Ammon's horn (tissue), 1 donor: ENCODE data around the gene DIP2A.

ENCODE experiments used
- DNase-seq: peaks from one replicate; pipeline ENCODE4 v3.0.0-alpha.2; 2016; ENCODE audit warnings: low spot score

Gene DIP2A

GRCh38 chr21:46527801-46528200 is 69.1 kb downstream of the DIP2A start:
- DNase-seq, result no peak

- no peak for DNase-seq
Measured at GRCh38 chr21:46532080-46532479, 73.4 kb downstream of the DIP2A start.

GRCh38 chr21:46537026-46537425 is 78.3 kb downstream of the DIP2A start:
- no peak for DNase-seq

GRCh38 chr21:46538262-46538661 is 79.6 kb downstream of the DIP2A start:
- DNase-seq, result no peak

- no peak for DNase-seq
Measured at GRCh38 chr21:46538851-46539666, 80.4 kb downstream of the DIP2A start.

- no peak for DNase-seq
Measured at GRCh38 chr21:46540087-46540710, 81.5 kb downstream of the DIP2A start.

- no peak for DNase-seq
Measured at GRCh38 chr21:46542588-46543124, 84.0 kb downstream of the DIP2A start.

- DNase-seq, result no peak
Measured at GRCh38 chr21:46543306-46543705, 84.6 kb downstream of the DIP2A start.

- DNase-seq, result no peak
Measured at GRCh38 chr21:46544003-46544402, 85.3 kb downstream of the DIP2A start.

- no peak for DNase-seq
Measured at GRCh38 chr21:46544824-46545223, 86.1 kb downstream of the DIP2A start.

- DNase-seq, result no peak
Measured at GRCh38 chr21:46545363-46545762, 86.7 kb downstream of the DIP2A start.

- no peak for DNase-seq
Measured at GRCh38 chr21:46545911-46546310, 87.2 kb downstream of the DIP2A start.

- no peak for DNase-seq
Measured at GRCh38 chr21:46546799-46547198, 88.1 kb downstream of the DIP2A start.

GRCh38 chr21:46549650-46550049 is 91.0 kb downstream of the DIP2A start:
- DNase-seq, result no peak

GRCh38 chr21:46550116-46550941 is 91.6 kb downstream of the DIP2A start:
- DNase-seq, result no peak

- peak; percentile 32 for DNase-seq
Measured at GRCh38 chr21:46551636-46552241, 93.0 kb downstream of the DIP2A start.

GRCh38 chr21:46552274-46552673 is 93.6 kb downstream of the DIP2A start:
- DNase-seq, result peak; percentile 64

- no peak for DNase-seq
Measured at GRCh38 chr21:46552865-46553379, 94.2 kb downstream of the DIP2A start.

GRCh38 chr21:46553993-46554392 is 95.3 kb downstream of the DIP2A start:
- no peak for DNase-seq

GRCh38 chr21:46554431-46555224 is 95.9 kb downstream of the DIP2A start:
- DNase-seq, result no peak

- no peak for DNase-seq
Measured at GRCh38 chr21:46555225-46555617, 96.5 kb downstream of the DIP2A start.
